BJ (cell line): ENCODE data around the gene PARD3. TPM values are rescaled to one million over a fixed set of nuclear protein-coding genes. Genes with fewer than 3 reads are reported as not detected.

Source experiments
- CTCF ChIA-PET: fragments of 350-600 bp; formaldehyde crosslinking; extraction: SDS; loops from one replicate; lab custom pipeline; 2021; ENCODE audit warnings: antibody characterized with exemption, inconsistent platforms; lab: Yijun Ruan, JAX
- POLR2A ChIA-PET: fragments of 300-600 bp; sonication (Branson Sonifier 250); formaldehyde crosslinking; extraction: SDS; loops from one replicate; lab custom pipeline; 2021; ENCODE audit warnings: antibody characterized with exemption; lab: Charles Lee
- DNase-seq: peaks from one replicate; pipeline ENCODE4 v3.0.0-alpha.2; 2011; ENCODE audit warnings: low read depth
- H3K27me3 ChIP-seq: 2 replicates; pipeline ENCODE4 v1.6.0; 2011; ENCODE audit warnings: low read length; ENCODE audit not compliant: control insufficient read depth, insufficient read depth
- H3K36me3 ChIP-seq: 2 replicates; pipeline ENCODE4 v1.5.1; 2011; ENCODE audit warnings: low read length; ENCODE audit not compliant: control insufficient read depth, insufficient read depth
- H3K4me3 ChIP-seq: 2 replicates; pipeline ENCODE4 v1.5.1; 2011; ENCODE audit warnings: low read depth, mild to moderate bottlenecking, control low read depth, low read length
- polyA plus RNA-seq: library from polyadenylated mRNA; depleted of rRNA; stranded (reverse); fragments of >200 nt; gene quantifications from 2 replicates; pipeline ENCODE4 v1.2.3, GENCODE V29; 2011
- TF ChIP-seq, protein P1 (sequence below): IDR thresholded peaks from 2 replicates; pipeline ENCODE4 v1.5.1; 2011; ENCODE audit warnings: low read depth, mild to moderate bottlenecking, control low read depth, inconsistent platforms, low read length, moderate library complexity; ENCODE audit not compliant: insufficient read depth

Gene PARD3
- polyA plus RNA-seq, 1 experiment = 17.7 TPM

DNA sequence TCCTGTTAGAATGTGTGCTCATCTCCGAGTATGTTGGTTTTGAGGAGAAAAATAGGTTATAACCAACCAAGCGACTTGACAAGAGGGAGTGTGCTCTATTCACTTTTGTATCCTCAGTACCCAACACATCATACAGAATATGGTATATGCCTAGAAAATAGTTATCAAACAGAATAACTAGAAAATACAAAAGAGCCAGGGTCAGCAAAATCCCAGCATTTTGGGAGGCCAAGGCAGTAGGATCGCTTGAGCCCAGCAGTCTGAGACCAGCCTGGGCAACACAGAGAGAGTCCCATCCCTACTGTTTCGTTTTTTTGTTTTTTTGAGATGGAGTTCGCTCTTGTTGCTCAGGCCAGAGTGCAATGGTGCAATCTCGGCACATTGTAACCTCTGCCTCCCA lies 257.9 kb downstream of the PARD3 start:
- H3K27me3 ChIP-seq = no peaks in the 10 kb centered on the region
- no peak for DNase-seq
- no peak overlapping the region for H3K4me3 ChIP-seq
- ChIA-PET POLR2A (no interaction called here), CTCF (no interaction called here)
- H3K36me3 ChIP-seq = no peaks in the 10 kb centered on the region
- TF ChIP-seq, protein P1, sequence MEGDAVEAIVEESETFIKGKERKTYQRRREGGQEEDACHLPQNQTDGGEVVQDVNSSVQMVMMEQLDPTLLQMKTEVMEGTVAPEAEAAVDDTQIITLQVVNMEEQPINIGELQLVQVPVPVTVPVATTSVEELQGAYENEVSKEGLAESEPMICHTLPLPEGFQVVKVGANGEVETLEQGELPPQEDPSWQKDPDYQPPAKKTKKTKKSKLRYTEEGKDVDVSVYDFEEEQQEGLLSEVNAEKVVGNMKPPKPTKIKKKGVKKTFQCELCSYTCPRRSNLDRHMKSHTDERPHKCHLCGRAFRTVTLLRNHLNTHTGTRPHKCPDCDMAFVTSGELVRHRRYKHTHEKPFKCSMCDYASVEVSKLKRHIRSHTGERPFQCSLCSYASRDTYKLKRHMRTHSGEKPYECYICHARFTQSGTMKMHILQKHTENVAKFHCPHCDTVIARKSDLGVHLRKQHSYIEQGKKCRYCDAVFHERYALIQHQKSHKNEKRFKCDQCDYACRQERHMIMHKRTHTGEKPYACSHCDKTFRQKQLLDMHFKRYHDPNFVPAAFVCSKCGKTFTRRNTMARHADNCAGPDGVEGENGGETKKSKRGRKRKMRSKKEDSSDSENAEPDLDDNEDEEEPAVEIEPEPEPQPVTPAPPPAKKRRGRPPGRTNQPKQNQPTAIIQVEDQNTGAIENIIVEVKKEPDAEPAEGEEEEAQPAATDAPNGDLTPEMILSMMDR = no peak

GRCh38 chr10:34555653-34556052 lies 259.4 kb downstream of the PARD3 start:
- ChIA-PET POLR2A (no interaction called here), CTCF (interaction anchor here (0.6 kb wide), 1 partner anchor 453 kb away, joined by 4 read pairs; no protein-coding TSS in a partner anchor)
- Histone ChIP-seq H3K36me3 (no peaks in the 10 kb centered on the region), H3K27me3 (no peaks in the 10 kb centered on the region), H3K4me3 (no peak overlapping the region)
- TF ChIP-seq, protein P1 = no peak
- no peak for DNase-seq

- H3K4me3 ChIP-seq = no peak overlapping the region
- CTCF ChIA-PET = interaction anchor here (1.2 to 1.3 kb wide), 2 partner anchors 14 to 85 kb away, joined by 4 to 5 read pairs; no protein-coding TSS in a partner anchor
- TF ChIP-seq, protein P1 = no peak
- no peak for DNase-seq
- POLR2A ChIA-PET = no interaction called here
- H3K36me3 ChIP-seq = no peaks in the 10 kb centered on the region
- no peaks in the 10 kb centered on the region for H3K27me3 ChIP-seq
Observed at GRCh38 chr10:34553747-34554146, 261.3 kb downstream of the PARD3 start.

- no peaks in the 10 kb centered on the region for H3K27me3 ChIP-seq
- H3K4me3 ChIP-seq = no peak overlapping the region
- CTCF ChIA-PET = no interaction called here
- H3K36me3 ChIP-seq = no peaks in the 10 kb centered on the region
- TF ChIP-seq, protein P1 = no peak
- DNase-seq = no peak
- POLR2A ChIA-PET = no interaction called here
Observed at GRCh38 chr10:34551295-34551694, 263.8 kb downstream of the PARD3 start.

DNA sequence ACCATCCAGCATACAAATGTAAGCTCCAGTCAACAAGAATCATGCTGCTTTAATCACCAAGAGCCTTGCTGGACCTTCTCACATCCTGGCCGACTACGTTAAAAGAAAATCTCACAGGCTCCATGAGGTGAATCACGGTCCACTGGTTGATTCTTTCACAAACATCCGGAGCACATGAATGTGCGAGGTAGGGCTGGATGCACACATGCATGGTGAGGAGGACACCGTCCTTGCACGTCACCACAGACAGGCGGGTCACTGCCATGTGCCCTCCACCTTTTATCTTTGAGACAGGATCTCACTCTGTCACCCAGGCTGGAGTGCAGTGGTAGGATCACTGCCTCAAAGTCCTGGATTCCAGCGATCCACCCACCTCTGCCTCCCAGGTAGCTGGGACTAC lies 265.1 kb downstream of the PARD3 start:
- TF ChIP-seq, protein P1 = no peak
- POLR2A ChIA-PET = no interaction called here
- Histone ChIP-seq H3K4me3 (no peak overlapping the region), H3K27me3 (no peaks in the 10 kb centered on the region), H3K36me3 (no peaks in the 10 kb centered on the region)
- no peak for DNase-seq
- CTCF ChIA-PET = no interaction called here
